VCaP (cell line): Measurements from ENCODE around the gene TMCC3.

Source experiments
- H3K27ac ChIP-seq: fragments of 450-650 bp; 2 replicates; pipeline ENCODE4 v1.5.1; 2017
- TF ChIP-seq, protein P1 (sequence below): fragments of 450-650 bp; conservative IDR thresholded peaks from 2 replicates; pipeline ENCODE4 v1.5.1; 2017; ENCODE audit warnings: mild to moderate bottlenecking, moderate library complexity

The TMCC3 gene

GRCh38 chr12:94660436-94660835 is 10.1 kb upstream of the TMCC3 start:
- H3K27ac ChIP-seq: no peak overlapping the region
- TF ChIP-seq, protein P1, sequence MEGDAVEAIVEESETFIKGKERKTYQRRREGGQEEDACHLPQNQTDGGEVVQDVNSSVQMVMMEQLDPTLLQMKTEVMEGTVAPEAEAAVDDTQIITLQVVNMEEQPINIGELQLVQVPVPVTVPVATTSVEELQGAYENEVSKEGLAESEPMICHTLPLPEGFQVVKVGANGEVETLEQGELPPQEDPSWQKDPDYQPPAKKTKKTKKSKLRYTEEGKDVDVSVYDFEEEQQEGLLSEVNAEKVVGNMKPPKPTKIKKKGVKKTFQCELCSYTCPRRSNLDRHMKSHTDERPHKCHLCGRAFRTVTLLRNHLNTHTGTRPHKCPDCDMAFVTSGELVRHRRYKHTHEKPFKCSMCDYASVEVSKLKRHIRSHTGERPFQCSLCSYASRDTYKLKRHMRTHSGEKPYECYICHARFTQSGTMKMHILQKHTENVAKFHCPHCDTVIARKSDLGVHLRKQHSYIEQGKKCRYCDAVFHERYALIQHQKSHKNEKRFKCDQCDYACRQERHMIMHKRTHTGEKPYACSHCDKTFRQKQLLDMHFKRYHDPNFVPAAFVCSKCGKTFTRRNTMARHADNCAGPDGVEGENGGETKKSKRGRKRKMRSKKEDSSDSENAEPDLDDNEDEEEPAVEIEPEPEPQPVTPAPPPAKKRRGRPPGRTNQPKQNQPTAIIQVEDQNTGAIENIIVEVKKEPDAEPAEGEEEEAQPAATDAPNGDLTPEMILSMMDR: no peak

DNA sequence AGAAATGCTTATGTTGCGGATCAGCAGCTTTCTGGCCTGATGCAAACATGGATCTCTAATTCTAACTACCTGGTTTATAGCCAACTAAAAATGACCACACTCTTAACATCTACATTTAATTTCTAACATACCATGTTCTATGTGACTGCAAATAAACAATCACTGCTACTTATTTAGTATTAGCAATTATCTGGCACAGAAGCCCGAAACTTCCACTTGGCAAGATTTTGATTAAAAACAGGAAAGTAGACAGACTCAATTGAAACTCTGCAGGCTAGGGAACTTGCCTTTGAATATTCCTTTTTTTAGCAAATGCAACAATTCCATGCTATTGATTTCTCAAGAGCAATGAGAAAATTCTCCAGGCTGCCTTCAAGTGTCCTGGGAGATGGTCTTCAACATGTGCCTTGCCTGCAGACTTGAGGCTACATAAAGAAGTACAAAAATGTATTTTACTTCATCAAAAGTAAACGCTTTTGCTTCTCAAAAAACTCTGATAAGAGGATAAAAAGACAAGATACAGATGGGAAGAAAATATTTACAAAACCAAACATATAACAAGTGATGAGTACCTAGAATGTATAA is 9.1 kb upstream of the TMCC3 start:
- H3K27ac ChIP-seq: no peak overlapping the region
- TF ChIP-seq, protein P1: no peak

DNA sequence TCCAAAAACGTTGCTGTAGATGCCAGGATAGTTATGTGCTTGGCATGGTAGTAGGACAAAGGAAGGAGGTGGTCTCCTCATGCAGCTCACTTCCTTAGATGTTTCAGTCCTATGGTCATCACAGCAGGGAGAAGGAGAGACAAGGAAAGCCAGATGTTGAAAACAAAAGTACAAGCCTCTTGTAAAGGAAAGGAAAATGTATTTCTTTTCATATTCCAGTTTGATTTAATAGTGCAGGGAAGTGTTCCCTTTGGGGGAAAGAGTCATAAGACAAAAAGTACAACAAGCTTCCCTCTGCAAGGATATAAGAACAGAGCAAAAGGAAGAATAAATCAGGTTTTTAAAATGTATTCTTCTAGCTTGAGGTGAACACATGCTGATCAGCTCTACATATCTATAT is 8.6 kb upstream of the TMCC3 start:
- no peak overlapping the region for H3K27ac ChIP-seq
- TF ChIP-seq, protein P1: no peak

- TF ChIP-seq, protein P1: no peak
- no peak overlapping the region for H3K27ac ChIP-seq
Measured at GRCh38 chr12:94656556-94656955, 6.2 kb upstream of the TMCC3 start.

- H3K27ac ChIP-seq: peak overlapping the region; percentile 82
- TF ChIP-seq, protein P1: peak; percentile 79
Measured at GRCh38 chr12:94649349-94650142, 811 bp downstream of the TMCC3 start.

- peak overlapping the region; percentile 82; the same call in 1 of the 2 replicates for H3K27ac ChIP-seq
- TF ChIP-seq, protein P1: no peak
Measured at GRCh38 chr12:94648578-94648977, 1.8 kb downstream of the TMCC3 start.

DNA sequence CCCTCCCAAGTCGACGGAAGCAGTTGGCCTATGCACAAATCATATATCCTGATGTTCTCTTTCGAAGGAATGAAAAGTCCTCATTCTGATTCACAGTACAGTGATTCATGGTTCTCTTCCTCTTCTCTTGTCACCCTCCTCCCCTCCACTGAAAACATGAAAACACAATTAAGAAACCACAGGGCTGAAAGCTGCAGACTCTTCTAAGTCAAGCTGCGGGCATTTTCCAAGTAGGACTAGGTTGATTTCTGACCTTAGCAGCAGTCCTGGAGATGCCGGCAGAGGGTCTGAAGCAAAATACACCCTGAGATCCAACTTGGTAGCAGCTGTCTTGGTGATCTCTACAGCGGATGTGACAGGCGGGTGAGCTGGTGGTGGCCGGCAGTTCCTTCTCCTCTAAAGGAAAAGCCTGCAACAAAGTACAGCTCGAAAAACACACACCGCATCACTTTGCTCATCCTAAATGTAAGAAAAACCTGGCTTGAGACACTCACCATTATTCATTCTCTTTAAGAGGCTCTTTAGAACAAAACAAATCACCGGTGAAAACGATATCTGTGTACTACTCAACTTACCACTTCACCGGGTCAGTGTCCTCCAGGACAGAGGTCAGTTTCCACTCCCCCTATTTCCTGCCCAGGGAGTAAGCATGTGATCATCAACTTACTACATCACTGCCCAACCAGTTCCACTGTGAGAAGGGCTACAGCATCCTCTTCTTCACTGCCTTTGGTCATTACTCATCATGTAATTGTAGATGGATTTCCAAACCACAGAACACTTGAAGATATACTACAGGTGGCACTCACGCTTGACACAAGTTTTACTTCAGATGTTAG is 6.0 kb downstream of the TMCC3 start:
- TF ChIP-seq, protein P1: no peak
- no peak overlapping the region for H3K27ac ChIP-seq
